GM18868 (cell line): ENCODE data around the gene SLC35E3.
"Not testable (repeated sequence)": the region's sequence is repeated elsewhere in the genome, so short reads cannot be mapped to it uniquely, and the experiment has no call there.

Experiments
- ATAC-seq: cut with Tn5 transposase; IDR thresholded peaks from one replicate; pipeline ENCODE4 v1.9.1; 2021; ENCODE audit warnings: mild to moderate bottlenecking, moderate library complexity; ENCODE audit not compliant: unreplicated experiment

Gene SLC35E3

GRCh38 chr12:68793975-68794652 lies 48.1 kb downstream of the SLC35E3 start:
- no peak for ATAC-seq

DNA sequence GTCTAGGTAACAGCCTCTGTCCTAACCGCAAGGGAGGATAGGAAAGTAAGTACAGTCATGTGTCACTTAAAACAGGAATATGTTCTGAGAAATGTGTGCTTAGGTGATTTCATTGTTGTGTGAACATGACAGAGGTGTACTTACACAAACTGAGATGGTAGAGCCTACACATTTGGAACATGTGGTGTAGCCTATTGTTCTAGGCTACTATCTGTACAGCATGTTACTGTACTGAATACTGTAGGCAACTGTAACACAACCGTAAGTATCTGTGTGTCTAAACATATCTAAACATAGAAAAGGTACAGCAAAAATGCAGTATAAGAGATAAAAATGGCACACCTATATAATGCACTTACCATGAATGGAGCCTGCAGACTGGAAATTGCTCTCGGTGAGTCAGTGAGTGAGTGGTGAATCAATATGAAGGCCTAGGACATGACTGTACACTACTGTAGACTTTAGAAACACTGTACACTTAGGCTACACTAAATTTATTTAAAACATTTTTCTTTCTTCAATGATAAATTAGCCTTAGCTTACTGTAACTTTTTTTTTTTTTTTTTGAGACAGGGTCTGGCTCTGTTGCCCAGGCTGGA lies 48.8 kb downstream of the SLC35E3 start:
- ATAC-seq = no peak

- ATAC-seq = no peak
These were observed 50.4 kb downstream of the SLC35E3 start for GRCh38 chr12:68796399-68796798.

DNA sequence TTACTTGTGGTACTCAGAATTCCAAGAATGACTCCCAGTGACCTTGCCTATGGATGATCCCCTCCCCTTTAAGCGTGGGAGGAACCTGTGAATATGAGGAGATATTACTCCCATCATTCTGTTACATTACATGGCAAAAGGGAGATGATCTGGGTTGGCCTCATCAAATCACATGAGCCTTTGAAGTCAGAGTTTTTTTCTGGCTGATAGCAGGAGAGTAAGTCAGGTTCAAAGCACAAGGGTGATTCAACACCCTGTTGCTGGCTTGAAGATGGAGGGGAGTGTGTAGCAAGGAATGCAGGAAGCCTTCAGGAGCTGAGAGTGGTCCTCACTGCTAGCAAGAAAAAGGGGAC lies 52.9 kb downstream of the SLC35E3 start:
- no peak for ATAC-seq

- no peak for ATAC-seq
These were observed 54.3 kb downstream of the SLC35E3 start for GRCh38 chr12:68800294-68800693.

GRCh38 chr12:68801124-68801523 lies 55.1 kb downstream of the SLC35E3 start:
- not testable (repeated sequence) for ATAC-seq

- not testable (repeated sequence) for ATAC-seq
These were observed 56.4 kb downstream of the SLC35E3 start for GRCh38 chr12:68802372-68802745.

GRCh38 chr12:68802911-68803651 lies 57.1 kb downstream of the SLC35E3 start:
- ATAC-seq = not testable (repeated sequence)

GRCh38 chr12:68803948-68804656 lies 58.1 kb downstream of the SLC35E3 start:
- ATAC-seq = no peak

- no peak for ATAC-seq
These were observed 58.9 kb downstream of the SLC35E3 start for GRCh38 chr12:68804657-68805591.

DNA sequence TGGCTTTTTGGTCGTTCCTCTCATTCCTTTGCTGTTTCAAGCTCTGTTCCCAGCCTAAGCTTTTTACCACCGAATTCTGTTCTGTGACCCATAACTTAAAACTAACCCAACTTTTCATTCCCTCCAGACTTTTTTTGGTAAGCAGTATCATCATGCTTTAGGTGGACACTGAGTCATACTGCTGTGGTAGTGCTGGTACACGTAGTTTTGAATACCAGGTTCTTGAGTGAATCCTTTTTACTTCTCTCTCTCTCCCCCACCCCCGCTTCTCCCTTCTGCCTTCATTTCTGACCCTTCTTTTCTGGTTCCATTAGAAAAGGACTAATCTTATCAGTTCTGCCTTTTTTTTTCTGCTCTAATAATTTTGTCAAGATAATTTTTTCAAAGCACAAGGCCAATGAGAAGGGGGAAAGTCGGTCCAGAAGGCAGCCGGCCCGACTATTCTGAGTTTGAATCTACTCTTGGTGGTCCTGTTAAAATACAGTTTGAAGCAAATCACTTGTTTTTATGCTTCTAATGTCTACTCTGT lies 59.7 kb downstream of the SLC35E3 start:
- no peak for ATAC-seq

DNA sequence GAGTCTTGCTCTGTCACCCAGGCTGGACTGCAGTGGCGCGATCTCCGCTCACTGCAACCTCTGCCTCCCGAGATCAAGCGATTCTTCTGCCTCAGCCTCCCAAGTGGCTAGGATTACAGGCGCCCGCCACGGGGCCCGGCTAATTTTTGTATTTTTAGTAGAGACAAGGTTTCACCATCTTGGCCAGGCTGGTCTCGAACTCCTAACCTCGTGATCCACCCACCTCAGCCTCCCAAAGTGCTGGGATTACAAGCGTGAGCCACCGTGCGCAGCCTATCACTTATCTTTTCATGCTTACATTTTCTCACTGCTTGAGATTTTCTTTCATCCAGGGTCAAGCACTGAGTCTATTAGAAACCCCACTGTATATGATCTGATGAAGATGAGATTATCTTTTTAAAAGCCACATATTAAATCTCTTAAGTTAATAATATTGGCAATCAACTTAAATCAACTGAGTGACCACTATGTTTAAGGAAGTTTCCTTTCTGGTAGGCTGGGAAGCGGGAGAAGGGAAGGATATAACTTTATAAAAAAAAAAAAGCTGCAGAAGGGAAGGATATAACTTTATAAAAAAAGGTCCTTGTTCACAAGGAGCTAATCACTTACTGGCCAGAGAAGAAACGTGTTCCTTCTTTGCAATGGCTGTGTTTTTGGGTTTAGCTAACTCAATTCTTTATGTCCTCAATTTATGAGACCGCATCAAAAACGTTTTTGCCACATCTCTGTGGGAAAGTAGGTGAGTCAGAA lies 60.7 kb downstream of the SLC35E3 start:
- no peak for ATAC-seq

DNA sequence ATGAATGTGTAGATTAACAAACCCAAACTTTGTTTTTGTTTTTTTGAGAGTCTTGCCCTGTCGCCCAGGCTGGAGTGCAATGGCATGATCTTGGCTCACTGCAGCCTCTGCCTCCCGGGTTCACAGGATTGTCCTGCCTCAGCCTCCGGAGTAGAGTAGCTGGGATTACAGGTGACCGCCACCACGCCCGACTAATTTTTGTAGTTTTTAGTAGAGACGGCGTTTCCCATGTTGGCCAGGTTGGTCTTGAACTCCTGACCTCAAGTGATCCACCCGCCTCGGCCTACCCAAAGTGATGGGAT lies 61.2 kb downstream of the SLC35E3 start:
- not testable (repeated sequence) for ATAC-seq

DNA sequence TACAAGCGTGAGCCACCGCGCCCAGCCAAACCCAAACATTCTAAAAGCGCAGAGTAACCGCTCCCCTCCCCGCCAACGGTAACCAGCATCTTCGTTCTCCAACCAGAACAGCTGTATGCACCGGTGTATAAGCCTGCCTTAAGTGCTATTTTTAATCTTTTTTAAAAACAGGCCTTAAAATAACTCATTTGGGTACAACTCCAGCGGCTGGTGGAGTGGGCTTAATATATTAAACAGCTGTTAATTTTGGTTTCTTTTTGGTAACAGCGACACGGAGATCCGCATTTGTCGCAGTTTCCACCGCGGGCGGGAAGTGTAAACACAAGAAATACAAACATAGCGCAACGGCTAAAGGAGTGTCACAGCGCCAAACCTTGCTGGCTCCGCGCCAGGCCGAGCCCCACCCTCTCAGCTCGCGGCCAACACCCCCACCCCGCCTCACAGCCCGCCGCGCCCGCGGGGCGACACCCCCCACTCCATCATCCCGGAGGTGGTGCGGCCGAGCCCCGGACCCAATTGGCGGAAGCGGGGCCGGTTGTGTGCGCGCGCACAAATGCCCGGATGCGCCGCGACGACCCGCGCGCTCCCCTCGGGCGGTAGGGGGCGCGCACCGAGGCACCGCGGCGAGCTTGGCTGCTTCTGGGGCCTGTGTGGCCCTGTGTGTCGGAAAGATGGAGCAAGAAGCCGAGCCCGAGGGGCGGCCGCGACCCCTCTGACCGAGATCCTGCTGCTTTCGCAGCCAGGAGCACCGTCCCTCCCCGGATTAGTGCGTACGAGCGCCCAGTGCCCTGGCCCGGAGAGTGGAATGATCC lies 61.8 kb downstream of the SLC35E3 start, which contains the start of gene MDM2:
Gene MDM2 (plus strand): TSS at position 602 of the 812 bp plus-strand sequence. CDS start 301 bp downstream, outside the sequence.
- ATAC-seq = peak; percentile 77

- peak; percentile 58 for ATAC-seq
These were observed 62.6 kb downstream of the SLC35E3 start for GRCh38 chr12:68808388-68809189.

GRCh38 chr12:68809190-68810026 lies 63.4 kb downstream of the SLC35E3 start:
- ATAC-seq = no peak

- not testable (repeated sequence) for ATAC-seq
These were observed 64.0 kb downstream of the SLC35E3 start for GRCh38 chr12:68810027-68810389.
